ENCODE measurements around the gene ZSWIM1.
"Not testable (repeated sequence)": the region's sequence is repeated elsewhere in the genome, so short reads cannot be mapped to it uniquely, and the experiment has no call there.

ZSWIM1 gene

GRCh38 chr20:45925821-45926506 lies 44.9 kb downstream of the ZSWIM1 start:
- no peaks in the 10 kb centered on the region for H3K27me3 ChIP-seq (ENCODE audit: insufficient read depth, poor library complexity, severe bottlenecking)
- no peak overlapping the region for H3K27ac ChIP-seq (replicated peaks)
- no peak for DNase-seq (ENCODE audit: low read depth in 1 of 2, low spot score in 1 of 2)
- H3K4me3 ChIP-seq (replicated peaks; ENCODE audit: insufficient read depth, low read length): no peak overlapping the region
- TF ChIP-seq GABPA (IDR thresholded peaks at IDR 0.05; ENCODE audit: low read depth) (no peak), SPI1 (IDR thresholded peaks at IDR 0.05; ENCODE audit: borderline replicate concordance, low read depth) (no peak), REST (IDR thresholded peaks at IDR 0.05; ENCODE audit: insufficient replicate concordance, low read depth) (no peak), POLR2AphosphoS5 (IDR thresholded peaks at IDR 0.05; ENCODE audit: low read depth) (no peak), CTCF (IDR thresholded peaks at IDR 0.05; ENCODE audit: insufficient read depth, low read length) (no peak)

GRCh38 chr20:45926731-45927070 lies 45.7 kb downstream of the ZSWIM1 start:
- H3K4me3 ChIP-seq (replicated peaks; ENCODE audit: insufficient read depth, low read length): no peak overlapping the region
- TF ChIP-seq GABPA (IDR thresholded peaks at IDR 0.05; ENCODE audit: low read depth) (no peak), REST (IDR thresholded peaks at IDR 0.05; ENCODE audit: insufficient replicate concordance, low read depth) (no peak), CTCF (IDR thresholded peaks at IDR 0.05; ENCODE audit: insufficient read depth, low read length) (no peak), SPI1 (IDR thresholded peaks at IDR 0.05; ENCODE audit: borderline replicate concordance, low read depth) (no peak), POLR2AphosphoS5 (IDR thresholded peaks at IDR 0.05; ENCODE audit: low read depth) (no peak)
- H3K27ac ChIP-seq (replicated peaks): no peak overlapping the region
- no peak for DNase-seq (ENCODE audit: low read depth in 1 of 2, low spot score in 1 of 2)
- H3K27me3 ChIP-seq (ENCODE audit: insufficient read depth, poor library complexity, severe bottlenecking): no peaks in the 10 kb centered on the region

- no peak for TF ChIP-seq SPI1 (IDR thresholded peaks at IDR 0.05; ENCODE audit: borderline replicate concordance, low read depth)
- Histone ChIP-seq H3K27ac (replicated peaks) (no peak overlapping the region), H3K27me3 (ENCODE audit: insufficient read depth, poor library complexity, severe bottlenecking) (no peaks in the 10 kb centered on the region), H3K4me3 (replicated peaks; ENCODE audit: insufficient read depth, low read length) (no peak overlapping the region)
- DNase-seq (ENCODE audit: low read depth in 1 of 2, low spot score in 1 of 2): no peak
Measured at GRCh38 chr20:45927071-45927878, 46.2 kb downstream of the ZSWIM1 start.

- DNase-seq (ENCODE audit: low read depth in 1 of 2, low spot score in 1 of 2); H3K4me3 ChIP-seq (replicated peaks; ENCODE audit: insufficient read depth, low read length); H3K27me3 ChIP-seq (ENCODE audit: insufficient read depth, poor library complexity, severe bottlenecking); H3K27ac ChIP-seq (replicated peaks): not testable (repeated sequence)
Measured at GRCh38 chr20:45931680-45932079, 50.7 kb downstream of the ZSWIM1 start.

Data from HL-60 (cell line).